GM23248 (cell line): ENCODE measurements around the gene MAP3K1. TPM values are rescaled to one million over a fixed set of nuclear protein-coding genes. Genes with fewer than 3 reads are reported as not detected.
"Not testable (repeated sequence)": the region's sequence is repeated elsewhere in the genome, so short reads cannot be mapped to it uniquely, and the experiment has no call there.

Experiments
- DNase-seq: peaks from one replicate; pipeline ENCODE4 v3.0.0-alpha.2; 2015
- H2AFZ ChIP-seq: fragments of 200-600 bp; sonication (generic); 2 replicates; pipeline ENCODE4 v1.6.1; 2016; ENCODE audit warnings: antibody characterized with exemption
- H3F3A ChIP-seq: fragments of 200-600 bp; sonication (generic); 2 replicates; pipeline ENCODE4 v1.6.1; 2016; ENCODE audit warnings: mild to moderate bottlenecking, antibody characterized with exemption, mixed run types; ENCODE audit not compliant: insufficient read depth
- H3K27ac ChIP-seq: fragments of 200-600 bp; sonication (generic); 2 replicates; pipeline ENCODE4 v1.5.1; 2016; ENCODE audit warnings: mild to moderate bottlenecking
- H3K27me3 ChIP-seq: fragments of 200-600 bp; sonication (generic); replicated peaks from 2 replicates; pipeline ENCODE4 v1.6.1; 2016; ENCODE audit warnings: mild to moderate bottlenecking; ENCODE audit not compliant: insufficient read depth
- H3K36me3 ChIP-seq: fragments of 200-600 bp; sonication (generic); 2 replicates; pipeline ENCODE4 v1.6.1; 2016; ENCODE audit warnings: low read depth, mild to moderate bottlenecking
- H3K4me1 ChIP-seq: fragments of 200-600 bp; sonication (generic); 2 replicates; pipeline ENCODE4 v1.6.1; 2016; ENCODE audit warnings: mild to moderate bottlenecking; ENCODE audit not compliant: insufficient read depth
- H3K4me2 ChIP-seq: fragments of 200-600 bp; sonication (generic); one replicate; pipeline ENCODE4 v1.6.1; 2016; ENCODE audit warnings: mild to moderate bottlenecking; ENCODE audit not compliant: unreplicated experiment
- H3K4me3 ChIP-seq: fragments of 200-600 bp; sonication (generic); 2 replicates; pipeline ENCODE4 v1.5.1; 2016; ENCODE audit warnings: mild to moderate bottlenecking
- H3K79me2 ChIP-seq: fragments of 200-600 bp; sonication (generic); 2 replicates; pipeline ENCODE4 v1.6.1; 2016; ENCODE audit warnings: mild to moderate bottlenecking; ENCODE audit not compliant: insufficient read depth
- H3K9ac ChIP-seq: fragments of 200-600 bp; sonication (generic); 2 replicates; pipeline ENCODE4 v1.6.1; 2016; ENCODE audit warnings: mild to moderate bottlenecking
- H3K9me2 ChIP-seq: fragments of 200-600 bp; sonication (generic); 2 replicates; pipeline ENCODE4 v1.6.1; 2016; ENCODE audit warnings: mixed run types, mild to moderate bottlenecking, moderate library complexity; ENCODE audit not compliant: insufficient read depth
- H3K9me3 ChIP-seq: fragments of 200-600 bp; sonication (generic); one replicate; pipeline ENCODE4 v1.6.1; 2017; ENCODE audit warnings: low read depth
- H4K20me1 ChIP-seq: fragments of 200-600 bp; sonication (generic); 2 replicates; pipeline ENCODE4 v1.6.0; 2016; ENCODE audit not compliant: insufficient read depth
- EZH2 ChIP-seq: fragments of 200-600 bp; sonication (generic); IDR thresholded peaks from 2 replicates; pipeline ENCODE4 v1.6.1; 2018; ENCODE audit warnings: antibody characterized with exemption, mild to moderate bottlenecking; ENCODE audit not compliant: insufficient read depth, poor library complexity, severe bottlenecking
- EZH2phosphoT487 ChIP-seq: fragments of 200-600 bp; sonication (generic); IDR thresholded peaks from 2 replicates; pipeline ENCODE4 v1.6.1; 2018; ENCODE audit warnings: antibody characterized with exemption, moderate library complexity, mild to moderate bottlenecking, low read depth; ENCODE audit not compliant: insufficient read depth
- WGBS, 2 experiments: methylation state at CpG; one replicate each; pipeline ENCODE4 v1.1.6; 2015 to 2017; ENCODE audit warnings: low lambda C conversion rate in 2 of 2, low coverage in 1 of 2; ENCODE audit errors: missing lambda C conversion rate in 2 of 2; 5-methylcytosine and 5-hydroxymethylcytosine counted together
- in situ Hi-C: fragments of 300-500 bp; cut with MboI; formaldehyde crosslinking; loops from 2 replicates; pipeline ENCODE4 v1.15.0; 2020
- polyA plus RNA-seq: library from polyadenylated mRNA; unstranded; fragments of >200 nt; fragmentation: Nextera tagmentation; extraction: Ambion mirVana; gene quantifications from 2 replicates; pipeline ENCODE4 v1.2.1, GENCODE V29; 2016
- total RNA-seq: library from RNA; depleted of rRNA; stranded (reverse); fragments of >200 nt; shearing (Covaris generic); gene quantifications from 2 replicates; pipeline ENCODE4 v1.2.3, GENCODE V29; 2014

Gene MAP3K1
- total and polyA plus RNA-seq, 2 experiments from 2014 or later: 1.8 to 4.6 TPM

DNA sequence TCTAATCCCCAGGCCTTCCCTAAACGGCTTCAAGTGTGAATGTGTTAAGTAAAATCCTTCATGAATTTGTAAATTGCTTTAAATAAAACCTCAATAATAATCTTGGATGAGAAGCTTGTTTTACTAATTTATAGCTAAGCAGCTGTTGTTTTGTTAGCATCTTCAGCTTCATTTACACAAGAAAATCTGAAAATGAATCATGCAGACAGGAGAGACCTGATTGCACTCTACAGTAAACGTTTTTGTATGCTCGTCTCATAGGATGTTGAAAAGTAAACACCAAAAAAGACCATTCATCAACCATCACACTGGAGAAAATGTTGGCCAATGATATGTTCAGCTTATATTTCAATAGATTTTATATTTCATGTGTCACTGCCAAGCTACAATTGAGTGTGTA lies 40.4 kb upstream of the MAP3K1 start:
- Histone ChIP-seq H3K4me2 (no peak overlapping the region), H2AFZ (no peak overlapping the region), H3K9ac (no peak overlapping the region), H3K4me1 (no peaks in the 10 kb centered on the region), H4K20me1 (no peaks in the 10 kb centered on the region), H3K9me3 (no peaks in the 10 kb centered on the region), H3K79me2 (no peaks in the 10 kb centered on the region), H3K27me3 (0 out of 2 replicates have a peak, but pooled peaks cover 9% of the 10 kb centered on the region), H3K36me3 (no peaks in the 10 kb centered on the region), H3K4me3 (no peak overlapping the region), H3F3A (no peaks in the 10 kb centered on the region), H3K9me2 (no peaks in the 10 kb centered on the region), H3K27ac (no peak overlapping the region)
- WGBS, 2 experiments: 38 to 42% methylated on average over 3 of the region's 3 CpGs
- TF ChIP-seq EZH2 (no peak), EZH2phosphoT487 (no peak)
- in situ Hi-C loops: no loop called here
- no peak for DNase-seq

DNA sequence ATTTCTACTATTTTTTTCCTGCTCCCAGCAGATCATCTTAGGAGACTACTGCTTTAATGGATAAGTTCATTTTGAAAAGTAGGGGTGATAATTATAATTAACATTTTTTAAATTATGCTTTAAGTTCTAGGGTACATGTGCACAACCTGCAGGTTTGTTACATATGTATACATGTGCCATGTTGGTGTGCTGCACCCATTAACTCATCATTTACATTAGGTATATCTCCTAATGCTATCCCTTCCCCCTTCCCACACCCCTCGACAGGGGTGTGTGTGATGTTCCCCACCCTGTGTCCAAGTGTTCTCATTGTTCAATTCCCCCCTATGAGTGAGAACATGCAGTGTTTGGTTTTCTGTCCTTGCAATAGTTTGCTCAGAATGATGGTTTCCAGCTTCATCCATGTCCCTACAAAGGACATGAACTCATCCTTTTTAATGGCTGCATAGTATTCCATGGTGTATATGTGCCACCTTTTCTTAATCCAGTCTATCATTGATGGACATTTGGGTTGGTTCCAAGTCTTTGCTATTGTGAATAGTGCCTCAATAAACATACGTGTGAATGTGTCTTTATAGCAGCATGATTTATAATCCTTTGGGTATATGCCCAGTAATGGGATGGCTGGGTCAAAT lies 39.0 kb upstream of the MAP3K1 start:
- H3K9ac ChIP-seq, H3K4me2 ChIP-seq, H3K27me3 ChIP-seq, H3K4me3 ChIP-seq, H3F3A ChIP-seq, H3K4me1 ChIP-seq, in situ Hi-C loops, H4K20me1 ChIP-seq, DNase-seq, H3K9me3 ChIP-seq, H3K9me2 ChIP-seq, H3K27ac ChIP-seq, H3K79me2 ChIP-seq, H3K36me3 ChIP-seq, H2AFZ ChIP-seq: not testable (repeated sequence)
- WGBS, 2 experiments: 35 to 43% methylated on average over 2 of the region's 2 CpGs

GRCh38 chr5:56783261-56783660 lies 32.1 kb upstream of the MAP3K1 start:
- Histone ChIP-seq H3K27ac (no peak overlapping the region), H3K4me3 (no peak overlapping the region), H2AFZ (no peak overlapping the region), H3F3A (no peaks in the 10 kb centered on the region), H3K9me3 (no peaks in the 10 kb centered on the region), H4K20me1 (no peaks in the 10 kb centered on the region), H3K4me1 (no peaks in the 10 kb centered on the region), H3K36me3 (no peaks in the 10 kb centered on the region), H3K9me2 (no peaks in the 10 kb centered on the region), H3K9ac (no peak overlapping the region), H3K79me2 (no peaks in the 10 kb centered on the region), H3K4me2 (no peak overlapping the region), H3K27me3 (no peaks in the 10 kb centered on the region; the same call in 1 of the 2 replicates)
- in situ Hi-C loops: no loop called here
- TF ChIP-seq EZH2 (no peak), EZH2phosphoT487 (no peak)
- 61 to 78% methylated on average over 2 of the region's 2 CpGs for whole genome bisulfite sequencing, 2 experiments
- DNase-seq: no peak

GRCh38 chr5:56786346-56786745 lies 29.0 kb upstream of the MAP3K1 start:
- no peaks in the 10 kb centered on the region for H3K9me2 ChIP-seq
- no peak for TF ChIP-seq EZH2phosphoT487
- no peak for TF ChIP-seq EZH2
- no peak overlapping the region for H3K9ac ChIP-seq
- H3K27me3 ChIP-seq: no peaks in the 10 kb centered on the region; the same call in 1 of the 2 replicates
- no peaks in the 10 kb centered on the region for H3K36me3 ChIP-seq
- no peak overlapping the region for H3K4me3 ChIP-seq
- WGBS, 2 experiments: 2 to 4% methylated on average over 2 of the region's 2 CpGs
- no peaks in the 10 kb centered on the region for H3K4me1 ChIP-seq
- H4K20me1 ChIP-seq: no peaks in the 10 kb centered on the region
- in situ Hi-C loops: no loop called here
- H3K4me2 ChIP-seq: no peak overlapping the region
- H3K9me3 ChIP-seq: no peaks in the 10 kb centered on the region
- no peak overlapping the region for H2AFZ ChIP-seq
- no peaks in the 10 kb centered on the region for H3K79me2 ChIP-seq
- no peak overlapping the region for H3K27ac ChIP-seq
- no peak for DNase-seq
- H3F3A ChIP-seq: no peaks in the 10 kb centered on the region

- Histone ChIP-seq H3K79me2 (no peaks in the 10 kb centered on the region), H3K4me1 (no peaks in the 10 kb centered on the region), H3K27ac (no peak overlapping the region), H3F3A (no peaks in the 10 kb centered on the region), H3K9ac (no peak overlapping the region), H3K9me3 (no peaks in the 10 kb centered on the region), H4K20me1 (no peaks in the 10 kb centered on the region), H3K9me2 (no peaks in the 10 kb centered on the region), H3K4me3 (no peak overlapping the region), H3K4me2 (no peak overlapping the region), H2AFZ (no peak overlapping the region), H3K27me3 (no peaks in the 10 kb centered on the region; the same call in 1 of the 2 replicates), H3K36me3 (no peaks in the 10 kb centered on the region)
- in situ Hi-C loops: no loop called here
- WGBS, 2 experiments: 70 to 80% methylated on average over 3 of the region's 3 CpGs
- TF ChIP-seq EZH2phosphoT487 (no peak), EZH2 (no peak)
- no peak for DNase-seq
These were observed 24.0 kb upstream of the MAP3K1 start for GRCh38 chr5:56791396-56791795.
